Measurements from ENCODE around the gene SLC12A5. TPM values are rescaled to one million over a fixed set of nuclear protein-coding genes. Genes with fewer than 3 reads are reported as not detected.
A peak's percentile ranks its signal among the peaks of the same experiment; 100 is the strongest.
"Not testable (repeated sequence)": the region's sequence is repeated elsewhere in the genome, so short reads cannot be mapped to it uniquely, and the experiment has no call there.

The SLC12A5 gene
- 1 to 10 TPM in 1 of 4 donors, not detected in 3; 5.2 TPM for total RNA-seq

DNA sequence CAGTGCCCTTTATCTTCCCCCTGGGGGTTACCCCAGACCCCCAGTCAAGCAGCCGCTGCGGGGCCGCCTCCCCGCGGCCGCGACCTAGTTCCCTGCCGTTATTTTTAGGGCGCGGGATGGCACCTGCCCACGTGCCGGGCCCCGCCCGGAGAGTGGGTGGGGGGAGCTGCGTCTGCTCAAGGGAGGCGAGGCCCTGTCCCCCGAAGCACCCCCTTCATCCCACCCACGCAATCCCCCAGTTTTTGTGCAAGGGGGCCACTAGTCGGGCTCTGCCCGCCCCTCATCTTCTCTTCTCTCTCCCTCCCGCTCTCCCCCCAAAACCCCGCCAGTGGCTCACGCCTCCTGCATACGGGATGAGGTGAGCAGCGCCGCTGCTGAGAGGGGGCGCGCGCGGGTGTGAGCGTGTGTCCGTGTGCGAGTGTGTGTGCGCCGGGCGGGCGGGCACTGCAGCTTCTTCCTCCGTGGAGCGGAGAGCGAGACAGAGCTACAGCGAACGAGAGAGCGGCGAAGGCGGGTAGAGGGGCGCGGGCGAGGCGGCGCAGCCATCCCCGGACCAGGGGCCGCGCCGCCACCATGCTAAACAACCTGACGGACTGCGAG, at the start of gene SLC12A5:
SLC12A5 (plus strand) TSS at position 444 of the 600 bp plus-strand sequence; CDS start at position 574, 130 bp downstream.
- TF ChIP-seq, protein P1, sequence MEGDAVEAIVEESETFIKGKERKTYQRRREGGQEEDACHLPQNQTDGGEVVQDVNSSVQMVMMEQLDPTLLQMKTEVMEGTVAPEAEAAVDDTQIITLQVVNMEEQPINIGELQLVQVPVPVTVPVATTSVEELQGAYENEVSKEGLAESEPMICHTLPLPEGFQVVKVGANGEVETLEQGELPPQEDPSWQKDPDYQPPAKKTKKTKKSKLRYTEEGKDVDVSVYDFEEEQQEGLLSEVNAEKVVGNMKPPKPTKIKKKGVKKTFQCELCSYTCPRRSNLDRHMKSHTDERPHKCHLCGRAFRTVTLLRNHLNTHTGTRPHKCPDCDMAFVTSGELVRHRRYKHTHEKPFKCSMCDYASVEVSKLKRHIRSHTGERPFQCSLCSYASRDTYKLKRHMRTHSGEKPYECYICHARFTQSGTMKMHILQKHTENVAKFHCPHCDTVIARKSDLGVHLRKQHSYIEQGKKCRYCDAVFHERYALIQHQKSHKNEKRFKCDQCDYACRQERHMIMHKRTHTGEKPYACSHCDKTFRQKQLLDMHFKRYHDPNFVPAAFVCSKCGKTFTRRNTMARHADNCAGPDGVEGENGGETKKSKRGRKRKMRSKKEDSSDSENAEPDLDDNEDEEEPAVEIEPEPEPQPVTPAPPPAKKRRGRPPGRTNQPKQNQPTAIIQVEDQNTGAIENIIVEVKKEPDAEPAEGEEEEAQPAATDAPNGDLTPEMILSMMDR (IDR thresholded peaks at IDR 0.05): no peak
- TF ChIP-seq POLR2A (IDR thresholded peaks at IDR 0.05): no peak
- TF ChIP-seq EP300 (IDR thresholded peaks at IDR 0.05): no peak
- WGBS, 2 donors: 12 to 26% methylated on average over 32 to 38 of the region's 56 CpGs
- H3K36me3 ChIP-seq: no peaks in the 10 kb centered on the region
- no peak for DNase-seq (ENCODE audit: low spot score in 2 of 2)
- H3K27me3 ChIP-seq: peaks cover 0 to 97% of the 10 kb centered on the region in 2 donors
- H3K4me1 ChIP-seq: peaks cover 0 to 16% (median 0%) of the 10 kb centered on the region in 4 donors
- no peak within 1 kb of the TSS for H3K27ac ChIP-seq
- H3K9me3 ChIP-seq: no peaks in the 10 kb centered on the region
- H3K4me3 ChIP-seq: no peak within 1 kb of the TSS

DNA sequence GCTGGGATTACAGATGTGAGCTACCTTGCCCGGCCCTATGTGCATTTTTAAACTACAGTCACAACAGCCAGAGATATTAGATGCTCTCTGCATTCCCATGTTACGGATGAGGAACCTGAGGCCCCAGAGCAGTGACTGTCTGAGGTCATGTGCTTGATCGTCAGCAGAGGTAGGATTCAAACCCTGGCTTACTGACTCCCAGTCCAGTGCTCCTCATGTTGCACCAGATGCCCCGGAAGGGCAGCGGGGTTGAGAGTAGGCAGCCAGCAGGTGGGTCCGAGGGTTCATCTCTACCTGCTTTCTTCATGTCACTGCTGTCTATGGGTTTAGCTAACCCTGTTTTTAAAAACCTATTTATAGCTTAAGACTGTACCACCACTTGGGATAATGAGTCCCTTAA, 47.8 kb upstream of the SLC12A5 start:
- Histone ChIP-seq H3K36me3 (no peaks in the 10 kb centered on the region), H3K9me3 (no peaks in the 10 kb centered on the region), H3K4me1 (no peaks in the 10 kb centered on the region), H3K27me3 (peaks cover 0 to 9% of the 10 kb centered on the region in 2 donors), H3K4me3 (no peak overlapping the region), H3K27ac (no peak overlapping the region)
- TF ChIP-seq EP300 (IDR thresholded peaks at IDR 0.05) (no peak), POLR2A (IDR thresholded peaks at IDR 0.05) (no peak)
- TF ChIP-seq, protein P1 (IDR thresholded peaks at IDR 0.05): no peak
- WGBS, 2 donors: 83 to 95% methylated on average over 6 of the region's 6 CpGs
- DNase-seq (ENCODE audit: low spot score in 2 of 2): no peak

DNA sequence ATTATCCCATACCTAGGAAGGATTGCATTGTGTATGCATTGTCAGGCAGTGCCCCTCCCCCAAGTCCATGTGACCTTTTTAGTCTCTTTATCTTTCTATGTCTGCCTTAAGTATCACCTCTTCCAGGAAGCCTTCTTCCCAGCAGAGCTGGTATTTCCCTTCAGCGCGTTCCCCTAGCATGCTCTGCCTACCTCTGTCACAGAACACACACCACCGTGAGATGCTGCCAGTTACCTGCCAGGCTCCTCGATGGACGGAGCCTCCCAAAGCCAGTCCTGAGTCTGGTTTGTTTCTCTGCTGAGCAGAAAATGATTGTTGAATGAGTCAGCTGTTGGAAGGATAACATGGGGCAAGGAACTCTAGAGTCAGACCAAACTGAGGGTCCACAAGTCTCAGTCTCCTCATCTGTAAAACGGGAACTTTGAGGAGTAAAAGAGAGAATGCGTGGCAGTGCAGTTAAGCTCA, 45.7 kb upstream of the SLC12A5 start:
- Histone ChIP-seq H3K4me3 (no peak overlapping the region), H3K36me3 (no peaks in the 10 kb centered on the region), H3K27ac (no peak overlapping the region), H3K9me3 (no peaks in the 10 kb centered on the region), H3K27me3 (peaks cover 0 to 16% of the 10 kb centered on the region in 2 donors), H3K4me1 (no peaks in the 10 kb centered on the region)
- no peak for DNase-seq (ENCODE audit: low spot score in 2 of 2)
- TF ChIP-seq POLR2A (IDR thresholded peaks at IDR 0.05): no peak
- TF ChIP-seq, protein P1 (IDR thresholded peaks at IDR 0.05): no peak
- TF ChIP-seq EP300 (IDR thresholded peaks at IDR 0.05): no peak
- 65 to 76% methylated on average over 7 of the region's 7 CpGs for WGBS, 2 donors

DNA sequence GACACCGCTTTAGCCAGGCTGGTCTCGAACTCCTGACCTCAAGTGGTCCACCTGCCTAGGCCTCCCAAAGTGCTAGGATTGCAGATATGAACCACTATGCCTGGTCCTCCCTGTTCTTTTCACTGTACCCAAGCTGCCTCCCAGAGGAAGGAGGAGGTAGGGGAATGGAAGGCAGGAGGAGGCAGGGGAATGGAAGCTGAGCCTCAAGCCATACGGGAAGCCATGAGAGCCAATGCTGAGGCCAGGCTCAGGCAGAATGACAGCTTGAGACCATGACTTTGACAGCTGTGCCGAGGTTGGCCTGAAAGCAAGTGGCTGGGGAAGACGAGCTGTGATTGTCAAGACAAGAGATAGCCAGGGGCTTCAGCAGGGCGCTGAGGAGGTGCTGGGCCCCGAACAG, 43.4 kb upstream of the SLC12A5 start:
- TF ChIP-seq, protein P1 (IDR thresholded peaks at IDR 0.05): no peak
- TF ChIP-seq EP300 (IDR thresholded peaks at IDR 0.05) (no peak), POLR2A (IDR thresholded peaks at IDR 0.05) (no peak)
- Histone ChIP-seq H3K4me3 (no peak overlapping the region), H3K4me1 (no peaks in the 10 kb centered on the region), H3K27ac (no peak overlapping the region), H3K27me3 (peaks cover 0 to 36% of the 10 kb centered on the region in 2 donors), H3K36me3 (no peaks in the 10 kb centered on the region), H3K9me3 (no peaks in the 10 kb centered on the region)
- 64 to 66% methylated on average over 7 of the region's 7 CpGs for WGBS, 2 donors
- no peak for DNase-seq (ENCODE audit: low spot score in 2 of 2)

DNA sequence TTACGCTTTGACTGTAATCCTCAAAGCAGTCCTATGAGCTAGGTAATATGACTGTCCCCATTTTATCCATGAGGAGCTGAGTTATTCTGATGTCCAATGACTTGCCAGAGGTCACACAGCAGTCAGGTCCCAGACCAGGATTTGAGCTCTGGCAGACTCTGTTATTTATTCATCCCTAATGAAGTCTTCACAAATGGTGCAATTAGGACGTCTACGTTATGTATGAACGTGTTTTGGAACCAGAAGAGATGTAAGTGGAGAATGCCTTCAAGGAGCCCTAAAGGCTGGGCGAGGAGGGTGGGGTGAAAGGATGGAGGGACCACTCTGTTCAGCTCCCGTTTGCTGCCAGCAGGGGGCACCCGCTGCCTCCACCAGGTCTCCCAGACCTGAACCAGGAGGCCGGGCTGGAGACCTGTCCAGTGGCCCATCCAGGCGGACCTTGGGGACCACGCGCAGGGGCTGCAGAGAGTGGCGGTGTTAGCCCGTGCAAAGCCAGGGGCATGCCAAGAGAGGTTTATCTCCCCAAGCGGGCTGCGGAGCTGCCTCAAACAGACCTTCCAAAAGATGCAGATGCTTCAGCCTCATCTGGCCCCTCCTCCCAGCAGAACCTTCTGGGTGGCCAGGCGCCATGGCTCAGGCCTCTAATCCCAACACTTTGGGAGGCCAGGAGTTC, 41.8 kb upstream of the SLC12A5 start:
- TF ChIP-seq, protein P1 (IDR thresholded peaks at IDR 0.05): peak; percentile 64 to 71 (median 68)
- TF ChIP-seq POLR2A (IDR thresholded peaks at IDR 0.05) (no peak), EP300 (IDR thresholded peaks at IDR 0.05) (no peak)
- Histone ChIP-seq H3K36me3 (no peaks in the 10 kb centered on the region), H3K9me3 (no peaks in the 10 kb centered on the region), H3K27me3 (peaks cover 0 to 44% of the 10 kb centered on the region in 2 donors), H3K27ac (no peak overlapping the region), H3K4me3 (no peak overlapping the region), H3K4me1 (no peaks in the 10 kb centered on the region)
- 13 to 14% methylated on average over 12 to 15 of the region's 16 CpGs for WGBS, 2 donors
- DNase-seq (ENCODE audit: low spot score in 2 of 2): peak; percentile 39 to 66

DNA sequence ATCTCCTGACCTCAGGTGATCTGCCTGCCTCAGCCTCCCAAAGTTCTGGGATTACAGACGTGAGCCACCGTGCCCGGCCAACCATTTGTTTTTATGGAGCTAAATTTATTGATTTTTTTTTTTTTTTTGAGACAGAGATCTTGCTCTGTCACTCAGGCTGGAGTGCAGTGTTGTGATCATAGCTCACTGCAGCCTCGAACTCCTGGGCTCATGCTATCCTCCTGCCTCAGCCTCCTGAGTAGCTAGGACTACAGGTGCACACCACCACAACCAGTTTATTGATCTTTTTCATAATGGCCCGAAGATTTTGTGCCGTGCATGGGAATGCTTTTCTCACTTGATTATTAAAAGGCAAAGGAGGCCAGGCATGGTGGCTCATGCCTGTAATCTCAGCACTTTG, 40.2 kb upstream of the SLC12A5 start:
- not testable (repeated sequence) for H3K27ac ChIP-seq; H3K4me3 ChIP-seq; DNase-seq (ENCODE audit: low spot score in 2 of 2); H3K36me3 ChIP-seq; H3K4me1 ChIP-seq; H3K9me3 ChIP-seq
- 80 to 81% methylated on average over 6 of the region's 6 CpGs for WGBS, 2 donors
- H3K27me3 ChIP-seq: peaks cover 0 to 58% of the 10 kb centered on the region in 2 donors
